ENCODE measurements around the gene ATP6V0D1. TPM values are rescaled to one million over a fixed set of nuclear protein-coding genes. Genes with fewer than 3 reads are reported as not detected.

Gene ATP6V0D1
- total and polyA plus RNA-seq, 2 experiments from 2014 or later: 20.6 to 68.7 TPM

DNA sequence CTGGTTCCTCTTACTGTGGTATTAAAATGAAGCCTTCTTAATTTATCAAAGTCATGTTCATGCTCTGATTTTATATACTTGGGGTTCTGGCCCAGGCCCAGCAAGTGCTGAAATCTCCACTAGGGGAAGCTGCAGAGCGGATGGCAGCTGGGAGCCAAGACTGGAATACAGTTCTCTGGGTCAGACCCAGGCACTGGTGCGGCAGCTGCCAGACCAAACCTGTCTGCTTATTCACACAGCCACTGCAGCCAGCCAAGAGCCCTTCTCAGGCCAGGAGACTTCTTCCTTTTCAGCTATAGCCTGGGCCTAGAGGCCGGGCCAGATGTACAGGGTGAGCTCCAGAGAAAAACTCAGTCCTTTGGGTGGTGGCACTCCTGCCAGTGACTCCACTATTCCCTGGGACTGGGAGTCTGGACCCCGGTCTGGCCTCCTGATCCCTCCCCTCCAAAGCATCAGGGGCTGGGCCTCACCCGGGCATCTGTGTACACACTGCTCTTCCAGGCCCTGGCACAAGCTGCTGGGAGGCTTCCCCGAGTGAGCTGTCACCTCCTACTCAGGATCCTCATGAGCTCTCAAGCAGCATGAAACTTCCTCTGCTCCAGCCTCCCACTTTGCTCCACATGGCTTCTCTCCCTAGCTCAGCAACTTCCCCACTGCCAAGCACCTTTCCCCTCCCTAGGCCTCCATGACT, 24.4 kb downstream of the ATP6V0D1 start:
- peaks cover 10% of the 10 kb centered on the region for H3K4me1 Mint-ChIP-seq
- Histone ChIP-seq H4K20me1 (replicated peaks; ENCODE audit: insufficient read depth) (no peaks in the 10 kb centered on the region; the same call in 1 of the 2 replicates), H3K27ac (ENCODE audit: low read depth) (no peak overlapping the region), H3K9me2 (ENCODE audit: insufficient read depth) (no peaks in the 10 kb centered on the region), H3K4me3 (no peak overlapping the region), H3K27me3 (ENCODE audit: insufficient read depth) (no peaks in the 10 kb centered on the region), H3K4me1 (ENCODE audit: insufficient read depth) (no peaks in the 10 kb centered on the region), H3K4me2 (no peak overlapping the region), H3F3A (replicated peaks; ENCODE audit: low read depth) (no peaks in the 10 kb centered on the region), H3K79me2 (replicated peaks; ENCODE audit: insufficient read depth) (no peaks in the 10 kb centered on the region), H3K36me3 (ENCODE audit: insufficient read depth) (no peaks in the 10 kb centered on the region), H2AFZ (no peak overlapping the region)
- TF ChIP-seq NANOG (IDR thresholded peaks at IDR 0.05; ENCODE audit: borderline replicate concordance) (no peak), EZH2 (IDR thresholded peaks at IDR 0.05; ENCODE audit: low read depth, unreplicated experiment) (no peak), ZNF114 (CRISPR knock-in tag; IDR thresholded peaks at IDR 0.05) (no peak)
- TF ChIP-seq, protein P1, sequence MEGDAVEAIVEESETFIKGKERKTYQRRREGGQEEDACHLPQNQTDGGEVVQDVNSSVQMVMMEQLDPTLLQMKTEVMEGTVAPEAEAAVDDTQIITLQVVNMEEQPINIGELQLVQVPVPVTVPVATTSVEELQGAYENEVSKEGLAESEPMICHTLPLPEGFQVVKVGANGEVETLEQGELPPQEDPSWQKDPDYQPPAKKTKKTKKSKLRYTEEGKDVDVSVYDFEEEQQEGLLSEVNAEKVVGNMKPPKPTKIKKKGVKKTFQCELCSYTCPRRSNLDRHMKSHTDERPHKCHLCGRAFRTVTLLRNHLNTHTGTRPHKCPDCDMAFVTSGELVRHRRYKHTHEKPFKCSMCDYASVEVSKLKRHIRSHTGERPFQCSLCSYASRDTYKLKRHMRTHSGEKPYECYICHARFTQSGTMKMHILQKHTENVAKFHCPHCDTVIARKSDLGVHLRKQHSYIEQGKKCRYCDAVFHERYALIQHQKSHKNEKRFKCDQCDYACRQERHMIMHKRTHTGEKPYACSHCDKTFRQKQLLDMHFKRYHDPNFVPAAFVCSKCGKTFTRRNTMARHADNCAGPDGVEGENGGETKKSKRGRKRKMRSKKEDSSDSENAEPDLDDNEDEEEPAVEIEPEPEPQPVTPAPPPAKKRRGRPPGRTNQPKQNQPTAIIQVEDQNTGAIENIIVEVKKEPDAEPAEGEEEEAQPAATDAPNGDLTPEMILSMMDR (conservative IDR thresholded peaks at IDR 0.05; ENCODE audit: low read depth in 2 of 2): peak; percentile 62 to 63
- TF ChIP-seq, protein P2, sequence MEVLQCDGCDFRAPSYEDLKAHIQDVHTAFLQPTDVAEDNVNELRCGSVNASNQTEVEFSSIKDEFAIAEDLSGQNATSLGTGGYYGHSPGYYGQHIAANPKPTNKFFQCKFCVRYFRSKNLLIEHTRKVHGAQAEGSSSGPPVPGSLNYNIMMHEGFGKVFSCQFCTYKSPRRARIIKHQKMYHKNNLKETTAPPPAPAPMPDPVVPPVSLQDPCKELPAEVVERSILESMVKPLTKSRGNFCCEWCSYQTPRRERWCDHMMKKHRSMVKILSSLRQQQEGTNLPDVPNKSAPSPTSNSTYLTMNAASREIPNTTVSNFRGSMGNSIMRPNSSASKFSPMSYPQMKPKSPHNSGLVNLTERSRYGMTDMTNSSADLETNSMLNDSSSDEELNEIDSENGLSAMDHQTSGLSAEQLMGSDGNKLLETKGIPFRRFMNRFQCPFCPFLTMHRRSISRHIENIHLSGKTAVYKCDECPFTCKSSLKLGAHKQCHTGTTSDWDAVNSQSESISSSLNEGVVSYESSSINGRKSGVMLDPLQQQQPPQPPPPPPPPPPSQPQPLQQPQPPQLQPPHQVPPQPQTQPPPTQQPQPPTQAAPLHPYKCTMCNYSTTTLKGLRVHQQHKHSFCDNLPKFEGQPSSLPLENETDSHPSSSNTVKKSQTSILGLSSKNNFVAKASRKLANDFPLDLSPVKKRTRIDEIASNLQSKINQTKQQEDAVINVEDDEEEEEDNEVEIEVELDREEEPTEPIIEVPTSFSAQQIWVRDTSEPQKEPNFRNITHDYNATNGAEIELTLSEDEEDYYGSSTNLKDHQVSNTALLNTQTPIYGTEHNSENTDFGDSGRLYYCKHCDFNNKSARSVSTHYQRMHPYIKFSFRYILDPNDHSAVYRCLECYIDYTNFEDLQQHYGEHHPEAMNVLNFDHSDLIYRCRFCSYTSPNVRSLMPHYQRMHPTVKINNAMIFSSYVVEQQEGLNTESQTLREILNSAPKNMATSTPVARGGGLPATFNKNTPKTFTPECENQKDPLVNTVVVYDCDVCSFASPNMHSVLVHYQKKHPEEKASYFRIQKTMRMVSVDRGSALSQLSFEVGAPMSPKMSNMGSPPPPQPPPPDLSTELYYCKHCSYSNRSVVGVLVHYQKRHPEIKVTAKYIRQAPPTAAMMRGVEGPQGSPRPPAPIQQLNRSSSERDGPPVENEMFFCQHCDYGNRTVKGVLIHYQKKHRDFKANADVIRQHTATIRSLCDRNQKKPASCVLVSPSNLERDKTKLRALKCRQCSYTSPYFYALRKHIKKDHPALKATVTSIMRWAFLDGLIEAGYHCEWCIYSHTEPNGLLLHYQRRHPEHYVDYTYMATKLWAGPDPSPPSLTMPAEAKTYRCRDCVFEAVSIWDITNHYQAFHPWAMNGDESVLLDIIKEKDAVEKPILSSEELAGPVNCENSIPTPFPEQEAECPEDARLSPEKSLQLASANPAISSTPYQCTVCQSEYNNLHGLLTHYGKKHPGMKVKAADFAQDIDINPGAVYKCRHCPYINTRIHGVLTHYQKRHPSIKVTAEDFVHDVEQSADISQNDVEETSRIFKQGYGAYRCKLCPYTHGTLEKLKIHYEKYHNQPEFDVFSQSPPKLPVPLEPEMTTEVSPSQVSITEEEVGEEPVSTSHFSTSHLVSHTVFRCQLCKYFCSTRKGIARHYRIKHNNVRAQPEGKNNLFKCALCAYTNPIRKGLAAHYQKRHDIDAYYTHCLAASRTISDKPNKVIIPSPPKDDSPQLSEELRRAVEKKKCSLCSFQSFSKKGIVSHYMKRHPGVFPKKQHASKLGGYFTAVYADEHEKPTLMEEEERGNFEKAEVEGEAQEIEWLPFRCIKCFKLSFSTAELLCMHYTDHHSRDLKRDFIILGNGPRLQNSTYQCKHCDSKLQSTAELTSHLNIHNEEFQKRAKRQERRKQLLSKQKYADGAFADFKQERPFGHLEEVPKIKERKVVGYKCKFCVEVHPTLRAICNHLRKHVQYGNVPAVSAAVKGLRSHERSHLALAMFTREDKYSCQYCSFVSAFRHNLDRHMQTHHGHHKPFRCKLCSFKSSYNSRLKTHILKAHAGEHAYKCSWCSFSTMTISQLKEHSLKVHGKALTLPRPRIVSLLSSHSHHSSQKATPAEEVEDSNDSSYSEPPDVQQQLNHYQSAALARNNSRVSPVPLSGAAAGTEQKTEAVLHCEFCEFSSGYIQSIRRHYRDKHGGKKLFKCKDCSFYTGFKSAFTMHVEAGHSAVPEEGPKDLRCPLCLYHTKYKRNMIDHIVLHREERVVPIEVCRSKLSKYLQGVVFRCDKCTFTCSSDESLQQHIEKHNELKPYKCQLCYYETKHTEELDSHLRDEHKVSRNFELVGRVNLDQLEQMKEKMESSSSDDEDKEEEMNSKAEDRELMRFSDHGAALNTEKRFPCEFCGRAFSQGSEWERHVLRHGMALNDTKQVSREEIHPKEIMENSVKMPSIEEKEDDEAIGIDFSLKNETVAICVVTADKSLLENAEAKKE (CRISPR knock-in tag; IDR thresholded peaks at IDR 0.05): no peak
- DNase-seq (ENCODE audit: low spot score): peak; percentile 74
- ATAC-seq: peak; percentile 80
- no peak overlapping the region for H3K27ac Mint-ChIP-seq
- peaks cover 3% of the 10 kb centered on the region for H3K27me3 Mint-ChIP-seq (ENCODE audit: insufficient read depth, low read depth, poor library complexity)
- H3K36me3 Mint-ChIP-seq (ENCODE audit: low read depth): no peaks in the 10 kb centered on the region; the same call in 2 of the 3 replicates
- H3K9me3 Mint-ChIP-seq: no peaks in the 10 kb centered on the region
- H3K4me3 Mint-ChIP-seq: no peak overlapping the region
